Measurements from ENCODE around the gene PCARE. TPM values are rescaled to one million over a fixed set of nuclear protein-coding genes. Genes with fewer than 3 reads are reported as not detected.

The PCARE gene
- total RNA-seq, 1 experiment from 2014 or later = not detected

DNA sequence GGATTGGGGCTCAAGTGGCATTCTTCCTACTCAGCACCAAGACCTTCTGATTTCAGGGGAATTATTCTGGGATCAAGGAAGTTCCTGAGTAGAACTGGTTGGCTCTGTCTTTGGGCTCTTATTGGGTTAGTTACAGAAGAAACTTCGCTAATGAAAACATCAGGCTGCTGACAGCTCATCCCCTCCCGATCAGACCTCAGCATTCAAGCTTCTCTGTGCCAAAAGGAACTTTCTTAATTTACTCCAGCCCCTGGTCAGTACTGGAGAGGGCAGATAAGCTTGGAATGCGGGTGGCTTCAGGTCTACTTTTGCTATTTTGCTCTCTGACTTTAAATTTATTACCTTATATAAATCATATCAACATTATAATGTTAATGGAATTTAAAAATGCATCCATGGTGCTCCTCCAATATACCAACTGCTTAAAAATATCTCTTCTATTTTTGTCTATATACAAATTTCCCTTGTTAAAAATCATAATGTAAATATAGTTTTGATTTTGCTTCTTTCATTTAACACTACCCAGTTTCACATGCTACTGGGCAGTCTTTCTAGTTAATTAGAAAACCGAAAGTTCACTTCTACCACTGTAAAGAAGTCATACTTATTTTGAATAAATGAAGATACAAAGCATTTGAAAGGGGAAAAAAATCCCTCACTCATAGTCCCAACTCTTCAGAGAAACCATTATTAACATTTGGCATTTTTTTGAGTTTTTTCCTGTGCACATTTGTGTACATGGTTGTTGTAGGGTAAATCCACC, 34.4 kb downstream of the PCARE start:
- Mint-ChIP-seq H3K27me3 (ENCODE audit: low read depth) (no peaks in the 10 kb centered on the region), H3K4me3 (no peak overlapping the region), H3K9me3 (no peaks in the 10 kb centered on the region), H3K27ac (no peak overlapping the region), H3K4me1 (peaks cover 17% of the 10 kb centered on the region), H3K36me3 (no peaks in the 10 kb centered on the region)
- no peak for TF ChIP-seq ZNF121 (CRISPR knock-in tag; IDR thresholded peaks at IDR 0.05)
- no peak for TF ChIP-seq NR3C1 (CRISPR knock-in tag; conservative IDR thresholded peaks at IDR 0.05; ENCODE audit: low read depth)
- TF ChIP-seq, protein P1, sequence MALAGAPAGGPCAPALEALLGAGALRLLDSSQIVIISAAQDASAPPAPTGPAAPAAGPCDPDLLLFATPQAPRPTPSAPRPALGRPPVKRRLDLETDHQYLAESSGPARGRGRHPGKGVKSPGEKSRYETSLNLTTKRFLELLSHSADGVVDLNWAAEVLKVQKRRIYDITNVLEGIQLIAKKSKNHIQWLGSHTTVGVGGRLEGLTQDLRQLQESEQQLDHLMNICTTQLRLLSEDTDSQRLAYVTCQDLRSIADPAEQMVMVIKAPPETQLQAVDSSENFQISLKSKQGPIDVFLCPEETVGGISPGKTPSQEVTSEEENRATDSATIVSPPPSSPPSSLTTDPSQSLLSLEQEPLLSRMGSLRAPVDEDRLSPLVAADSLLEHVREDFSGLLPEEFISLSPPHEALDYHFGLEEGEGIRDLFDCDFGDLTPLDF (CRISPR knock-in tag; IDR thresholded peaks at IDR 0.05) = no peak
- TF ChIP-seq EMX1 (CRISPR knock-in tag; IDR thresholded peaks at IDR 0.05) = no peak
- no peak for TF ChIP-seq CBFB (CRISPR knock-in tag; IDR thresholded peaks at IDR 0.05; ENCODE audit: low read depth)
- TF ChIP-seq NFE2L1 (CRISPR knock-in tag; IDR thresholded peaks at IDR 0.05) = no peak
- TF ChIP-seq, protein P2, sequence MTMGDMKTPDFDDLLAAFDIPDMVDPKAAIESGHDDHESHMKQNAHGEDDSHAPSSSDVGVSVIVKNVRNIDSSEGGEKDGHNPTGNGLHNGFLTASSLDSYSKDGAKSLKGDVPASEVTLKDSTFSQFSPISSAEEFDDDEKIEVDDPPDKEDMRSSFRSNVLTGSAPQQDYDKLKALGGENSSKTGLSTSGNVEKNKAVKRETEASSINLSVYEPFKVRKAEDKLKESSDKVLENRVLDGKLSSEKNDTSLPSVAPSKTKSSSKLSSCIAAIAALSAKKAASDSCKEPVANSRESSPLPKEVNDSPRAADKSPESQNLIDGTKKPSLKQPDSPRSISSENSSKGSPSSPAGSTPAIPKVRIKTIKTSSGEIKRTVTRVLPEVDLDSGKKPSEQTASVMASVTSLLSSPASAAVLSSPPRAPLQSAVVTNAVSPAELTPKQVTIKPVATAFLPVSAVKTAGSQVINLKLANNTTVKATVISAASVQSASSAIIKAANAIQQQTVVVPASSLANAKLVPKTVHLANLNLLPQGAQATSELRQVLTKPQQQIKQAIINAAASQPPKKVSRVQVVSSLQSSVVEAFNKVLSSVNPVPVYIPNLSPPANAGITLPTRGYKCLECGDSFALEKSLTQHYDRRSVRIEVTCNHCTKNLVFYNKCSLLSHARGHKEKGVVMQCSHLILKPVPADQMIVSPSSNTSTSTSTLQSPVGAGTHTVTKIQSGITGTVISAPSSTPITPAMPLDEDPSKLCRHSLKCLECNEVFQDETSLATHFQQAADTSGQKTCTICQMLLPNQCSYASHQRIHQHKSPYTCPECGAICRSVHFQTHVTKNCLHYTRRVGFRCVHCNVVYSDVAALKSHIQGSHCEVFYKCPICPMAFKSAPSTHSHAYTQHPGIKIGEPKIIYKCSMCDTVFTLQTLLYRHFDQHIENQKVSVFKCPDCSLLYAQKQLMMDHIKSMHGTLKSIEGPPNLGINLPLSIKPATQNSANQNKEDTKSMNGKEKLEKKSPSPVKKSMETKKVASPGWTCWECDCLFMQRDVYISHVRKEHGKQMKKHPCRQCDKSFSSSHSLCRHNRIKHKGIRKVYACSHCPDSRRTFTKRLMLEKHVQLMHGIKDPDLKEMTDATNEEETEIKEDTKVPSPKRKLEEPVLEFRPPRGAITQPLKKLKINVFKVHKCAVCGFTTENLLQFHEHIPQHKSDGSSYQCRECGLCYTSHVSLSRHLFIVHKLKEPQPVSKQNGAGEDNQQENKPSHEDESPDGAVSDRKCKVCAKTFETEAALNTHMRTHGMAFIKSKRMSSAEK (CRISPR knock-in tag; IDR thresholded peaks at IDR 0.05; ENCODE audit: borderline replicate concordance) = no peak
- TF ChIP-seq, protein P3, sequence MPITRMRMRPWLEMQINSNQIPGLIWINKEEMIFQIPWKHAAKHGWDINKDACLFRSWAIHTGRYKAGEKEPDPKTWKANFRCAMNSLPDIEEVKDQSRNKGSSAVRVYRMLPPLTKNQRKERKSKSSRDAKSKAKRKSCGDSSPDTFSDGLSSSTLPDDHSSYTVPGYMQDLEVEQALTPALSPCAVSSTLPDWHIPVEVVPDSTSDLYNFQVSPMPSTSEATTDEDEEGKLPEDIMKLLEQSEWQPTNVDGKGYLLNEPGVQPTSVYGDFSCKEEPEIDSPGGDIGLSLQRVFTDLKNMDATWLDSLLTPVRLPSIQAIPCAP (CRISPR knock-in tag; IDR thresholded peaks at IDR 0.05) = no peak
- TF ChIP-seq, protein P4, sequence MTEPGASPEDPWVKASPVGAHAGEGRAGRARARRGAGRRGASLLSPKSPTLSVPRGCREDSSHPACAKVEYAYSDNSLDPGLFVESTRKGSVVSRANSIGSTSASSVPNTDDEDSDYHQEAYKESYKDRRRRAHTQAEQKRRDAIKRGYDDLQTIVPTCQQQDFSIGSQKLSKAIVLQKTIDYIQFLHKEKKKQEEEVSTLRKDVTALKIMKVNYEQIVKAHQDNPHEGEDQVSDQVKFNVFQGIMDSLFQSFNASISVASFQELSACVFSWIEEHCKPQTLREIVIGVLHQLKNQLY (CRISPR knock-in tag; IDR thresholded peaks at IDR 0.05) = no peak
- TF ChIP-seq ZNF396 (CRISPR knock-in tag; IDR thresholded peaks at IDR 0.05; ENCODE audit: borderline replicate concordance) = no peak
- no peak for TF ChIP-seq GRHL2 (CRISPR knock-in tag; IDR thresholded peaks at IDR 0.05; ENCODE audit: insufficient replicate concordance, severe bottlenecking)
- TF ChIP-seq NFATC4 (CRISPR knock-in tag; IDR thresholded peaks at IDR 0.05) = no peak
- no peak for TF ChIP-seq ZNF232 (CRISPR knock-in tag; IDR thresholded peaks at IDR 0.05)
- TF ChIP-seq, protein P5, sequence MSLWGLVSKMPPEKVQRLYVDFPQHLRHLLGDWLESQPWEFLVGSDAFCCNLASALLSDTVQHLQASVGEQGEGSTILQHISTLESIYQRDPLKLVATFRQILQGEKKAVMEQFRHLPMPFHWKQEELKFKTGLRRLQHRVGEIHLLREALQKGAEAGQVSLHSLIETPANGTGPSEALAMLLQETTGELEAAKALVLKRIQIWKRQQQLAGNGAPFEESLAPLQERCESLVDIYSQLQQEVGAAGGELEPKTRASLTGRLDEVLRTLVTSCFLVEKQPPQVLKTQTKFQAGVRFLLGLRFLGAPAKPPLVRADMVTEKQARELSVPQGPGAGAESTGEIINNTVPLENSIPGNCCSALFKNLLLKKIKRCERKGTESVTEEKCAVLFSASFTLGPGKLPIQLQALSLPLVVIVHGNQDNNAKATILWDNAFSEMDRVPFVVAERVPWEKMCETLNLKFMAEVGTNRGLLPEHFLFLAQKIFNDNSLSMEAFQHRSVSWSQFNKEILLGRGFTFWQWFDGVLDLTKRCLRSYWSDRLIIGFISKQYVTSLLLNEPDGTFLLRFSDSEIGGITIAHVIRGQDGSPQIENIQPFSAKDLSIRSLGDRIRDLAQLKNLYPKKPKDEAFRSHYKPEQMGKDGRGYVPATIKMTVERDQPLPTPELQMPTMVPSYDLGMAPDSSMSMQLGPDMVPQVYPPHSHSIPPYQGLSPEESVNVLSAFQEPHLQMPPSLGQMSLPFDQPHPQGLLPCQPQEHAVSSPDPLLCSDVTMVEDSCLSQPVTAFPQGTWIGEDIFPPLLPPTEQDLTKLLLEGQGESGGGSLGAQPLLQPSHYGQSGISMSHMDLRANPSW (CRISPR knock-in tag; conservative IDR thresholded peaks at IDR 0.05; ENCODE audit: low read depth) = no peak
- no peak for TF ChIP-seq OVOL2 (CRISPR knock-in tag; IDR thresholded peaks at IDR 0.05; ENCODE audit: borderline replicate concordance)
- no peak for TF ChIP-seq GABPB1 (CRISPR knock-in tag; IDR thresholded peaks at IDR 0.05)
- ChIA-PET CTCF (no interaction called here), POLR2A (no interaction called here)
- ATAC-seq = no peak
- no peak for DNase-seq (ENCODE audit: low spot score)
